Measurements from ENCODE around the gene RANBP2.
A peak's percentile ranks its signal among the peaks of the same experiment; 100 is the strongest.
"Not testable (repeated sequence)": the region's sequence is repeated elsewhere in the genome, so short reads cannot be mapped to it uniquely, and the experiment has no call there.

Gene RANBP2

GRCh38 chr2:108719149-108720044 lies at the start of gene RANBP2:
Gene RANBP2 (plus strand): TSS chr2:108719482. CDS start chr2:108719607, 125 bp downstream.
- DNase-seq, result peak; percentile 98

- DNase-seq, result not testable (repeated sequence)
Measured at GRCh38 chr2:108670282-108670681, 49.0 kb upstream of the RANBP2 start.

GRCh38 chr2:108672200-108672805 lies 47.0 kb upstream of the RANBP2 start:
- not testable (repeated sequence) for DNase-seq

- DNase-seq, result not testable (repeated sequence)
Measured at GRCh38 chr2:108676522-108676921, 42.8 kb upstream of the RANBP2 start.

GRCh38 chr2:108677239-108677744 lies 42.0 kb upstream of the RANBP2 start:
- not testable (repeated sequence) for DNase-seq

- peak; percentile 30 for DNase-seq
Measured at GRCh38 chr2:108678198-108678651, 41.1 kb upstream of the RANBP2 start.

- not testable (repeated sequence) for DNase-seq
Measured at GRCh38 chr2:108680805-108681204, 38.5 kb upstream of the RANBP2 start.

GRCh38 chr2:108688818-108689756 lies 30.2 kb upstream of the RANBP2 start:
- peak; percentile 4 for DNase-seq

- not testable (repeated sequence) for DNase-seq
Measured at GRCh38 chr2:108690001-108690400, 29.3 kb upstream of the RANBP2 start.

- DNase-seq, result no peak
Measured at GRCh38 chr2:108691447-108691846, 27.8 kb upstream of the RANBP2 start.

- peak; percentile 9 for DNase-seq
Measured at GRCh38 chr2:108701208-108701607, 18.1 kb upstream of the RANBP2 start.

- DNase-seq, result peak; percentile 33
Measured at GRCh38 chr2:108701806-108702205, 17.5 kb upstream of the RANBP2 start.

GRCh38 chr2:108704871-108705270 lies 14.4 kb upstream of the RANBP2 start:
- DNase-seq, result peak; percentile 33

- DNase-seq, result no peak
Measured at GRCh38 chr2:108707300-108707699, 12.0 kb upstream of the RANBP2 start.

- not testable (repeated sequence) for DNase-seq
Measured at GRCh38 chr2:108716971-108717370, 2.3 kb upstream of the RANBP2 start.

GRCh38 chr2:108726048-108726447 lies 6.8 kb downstream of the RANBP2 start:
- not testable (repeated sequence) for DNase-seq

- not testable (repeated sequence) for DNase-seq
Measured at GRCh38 chr2:108734656-108735055, 15.4 kb downstream of the RANBP2 start.

- not testable (repeated sequence) for DNase-seq
Measured at GRCh38 chr2:108757973-108758372, 38.7 kb downstream of the RANBP2 start.

GRCh38 chr2:108762618-108763017 lies 43.3 kb downstream of the RANBP2 start:
- DNase-seq, result not testable (repeated sequence)

- not testable (repeated sequence) for DNase-seq
Measured at GRCh38 chr2:108766671-108767070, 47.4 kb downstream of the RANBP2 start.

GRCh38 chr2:108767859-108768258 lies 48.6 kb downstream of the RANBP2 start:
- DNase-seq, result not testable (repeated sequence)

- DNase-seq, result no peak
Measured at GRCh38 chr2:108776475-108776874, 57.2 kb downstream of the RANBP2 start.

All from hematopoietic multipotent progenitor cell treated with erythropoietin and hydrocortisone succinate and interleukin-3 and kit ligand, for 4 days (in vitro differentiated cells).